Measurements from ENCODE around the gene PCDH9. TPM values are rescaled to one million over a fixed set of nuclear protein-coding genes. Genes with fewer than 3 reads are reported as not detected.

The PCDH9 gene
- polyA plus RNA-seq, 3 donors, result 0.03 TPM; not detected in 1

GRCh38 chr13:67155898-67156722, 74.0 kb downstream of the PCDH9 start:
- H3K27me3 ChIP-seq (ENCODE audit: control insufficient read depth in 2 of 2, insufficient read depth in 2 of 2, low read length in 2 of 2), result no peaks in the 10 kb centered on the region
- Mint-ChIP-seq H3K27me3 (ENCODE audit: low read depth in 3 of 3) (no peaks in the 10 kb centered on the region), H3K9me3 (peaks cover 3 to 12% (median 6%) of the 10 kb centered on the region in 7 donors), H3K4me1 (no peaks in the 10 kb centered on the region), H3K36me3 (no peaks in the 10 kb centered on the region), H3K27ac (no peak overlapping the region), H3K4me3 (no peak overlapping the region)
- no peak overlapping the region for H3K27ac ChIP-seq (ENCODE audit: low read depth in 1 of 2, low read length in 2 of 2)
- no peaks in the 10 kb centered on the region for H3K36me3 ChIP-seq (replicated peaks in 1 of 2; ENCODE audit: control insufficient read depth in 1 of 2, insufficient read depth in 2 of 2, low read length in 2 of 2)
- H4K20me1 ChIP-seq (ENCODE audit: insufficient read depth, low read length), result no peaks in the 10 kb centered on the region
- DNase-seq, result no peak
- H3K4me1 ChIP-seq (ENCODE audit: control insufficient read depth in 1 of 2, insufficient read depth in 2 of 2, low read length in 2 of 2), result no peaks in the 10 kb centered on the region
- no peak overlapping the region for H3K4me2 ChIP-seq (replicated peaks; ENCODE audit: extremely low read depth, low read length, poor library complexity, severe bottlenecking)
- WGBS (ENCODE audit: insufficient coverage), result 93% methylated on average over 17 of the region's 24 CpGs
- no peak overlapping the region for H2AFZ ChIP-seq (ENCODE audit: insufficient read depth, low read depth, low read length, poor library complexity, severe bottlenecking)
- no peak for TF ChIP-seq CTCF (IDR thresholded peaks at IDR 0.05)
- no peaks in the 10 kb centered on the region for H3K79me2 ChIP-seq (ENCODE audit: insufficient read depth, low read length)
- peaks cover 0 to 11% of the 10 kb centered on the region in 2 donors for H3K9me3 ChIP-seq (replicated peaks in 1 of 2; ENCODE audit: control insufficient read depth in 1 of 2, insufficient read depth in 1 of 2, low read length in 2 of 2)
- intact Hi-C loops (cut with micrococcal nuclease), result no loop called here
- H3K4me3 ChIP-seq (replicated peaks in 1 of 3; ENCODE audit: low read depth in 2 of 3, low read length in 3 of 3), result no peak overlapping the region
- H3K9ac ChIP-seq (ENCODE audit: insufficient read depth, low read length, poor library complexity, severe bottlenecking), result no peak overlapping the region

- no peaks in the 10 kb centered on the region for H3K27me3 ChIP-seq (ENCODE audit: control insufficient read depth in 2 of 2, insufficient read depth in 2 of 2, low read length in 2 of 2)
- H3K4me1 ChIP-seq (ENCODE audit: control insufficient read depth in 1 of 2, insufficient read depth in 2 of 2, low read length in 2 of 2), result no peaks in the 10 kb centered on the region
- Mint-ChIP-seq H3K27me3 (ENCODE audit: low read depth in 3 of 3) (no peaks in the 10 kb centered on the region), H3K27ac (no peak overlapping the region), H3K4me3 (no peak overlapping the region), H3K9me3 (peaks cover 0 to 8% (median 5%) of the 10 kb centered on the region in 7 donors), H3K4me1 (peaks cover 4% of the 10 kb centered on the region), H3K36me3 (no peaks in the 10 kb centered on the region)
- H2AFZ ChIP-seq (ENCODE audit: insufficient read depth, low read depth, low read length, poor library complexity, severe bottlenecking), result no peak overlapping the region
- no peak for TF ChIP-seq CTCF (IDR thresholded peaks at IDR 0.05)
- no peak for DNase-seq
- no peak overlapping the region for H3K9ac ChIP-seq (ENCODE audit: insufficient read depth, low read length, poor library complexity, severe bottlenecking)
- H3K9me3 ChIP-seq (replicated peaks in 1 of 2; ENCODE audit: control insufficient read depth in 1 of 2, insufficient read depth in 1 of 2, low read length in 2 of 2), result peaks cover 0 to 11% of the 10 kb centered on the region in 2 donors
- H3K27ac ChIP-seq (ENCODE audit: low read depth in 1 of 2, low read length in 2 of 2), result no peak overlapping the region
- intact Hi-C loops (cut with micrococcal nuclease), result no loop called here
- WGBS (ENCODE audit: insufficient coverage), result 100% methylated on average over 2 of the region's 2 CpGs
- H4K20me1 ChIP-seq (ENCODE audit: insufficient read depth, low read length), result no peaks in the 10 kb centered on the region
- no peak overlapping the region for H3K4me2 ChIP-seq (replicated peaks; ENCODE audit: extremely low read depth, low read length, poor library complexity, severe bottlenecking)
- no peak overlapping the region for H3K4me3 ChIP-seq (replicated peaks in 1 of 3; ENCODE audit: low read depth in 2 of 3, low read length in 3 of 3)
- no peaks in the 10 kb centered on the region for H3K36me3 ChIP-seq (replicated peaks in 1 of 2; ENCODE audit: control insufficient read depth in 1 of 2, insufficient read depth in 2 of 2, low read length in 2 of 2)
- no peaks in the 10 kb centered on the region for H3K79me2 ChIP-seq (ENCODE audit: insufficient read depth, low read length)
Observed at GRCh38 chr13:67152085-67152484, 78.1 kb downstream of the PCDH9 start.
